SK-N-SH (cell line): ENCODE results near the gene IL17RB. TPM values are rescaled to one million over a fixed set of nuclear protein-coding genes. Genes with fewer than 3 reads are reported as not detected.

ENCODE experiments used
- CTCF ChIA-PET: fragments of 300-600, 350-600 bp; formaldehyde crosslinking; extraction: SDS; loops from one replicate; lab custom pipeline; 2021; lab: Yijun Ruan, JAX
- POLR2A ChIA-PET: fragments of 350-600 bp; sonication (Branson Sonifier 250); formaldehyde crosslinking; extraction: SDS; loops from one replicate; lab custom pipeline; 2020; ENCODE audit warnings: antibody characterized with exemption, inconsistent platforms; lab: Yijun Ruan, JAX
- DNase-seq: peaks from one replicate; pipeline ENCODE4 v3.0.0; 2012
- H2AFZ ChIP-seq: fragments of 200-600 bp; sonication (generic); 2 replicates; pipeline ENCODE4 v1.8.1; 2016; ENCODE audit warnings: antibody characterized with exemption, mild to moderate bottlenecking, low read depth
- H3F3A ChIP-seq: fragments of 200-600 bp; sonication (generic); replicated peaks from 2 replicates; pipeline ENCODE3; 2016; ENCODE audit warnings: antibody characterized with exemption, mild to moderate bottlenecking; ENCODE audit not compliant: insufficient read depth
- H3K27ac ChIP-seq, 2 experiments: fragments of 200-500 bp in 1 of 2; fragments of 200-600 bp in 1 of 2; sonication (Bioruptor generic) in 1 of 2; sonication (generic), shearing (Covaris generic) in 1 of 2; 2 replicates each; pipeline versions ENCODE4 v1.5.1 to v1.6.1; 2014 to 2016; ENCODE audit warnings: low read depth in 2 of 2, inconsistent platforms in 1 of 2, low read length in 1 of 2, mild to moderate bottlenecking in 1 of 2, mixed read lengths in 1 of 2
- H3K27me3 ChIP-seq: fragments of 200-600 bp; sonication (generic), shearing (Covaris generic); 2 replicates; pipeline ENCODE4 v1.6.1; 2016; ENCODE audit warnings: mixed run types; ENCODE audit not compliant: insufficient read depth
- H3K36me3 ChIP-seq, 2 experiments: fragments of 200-500 bp in 1 of 2; fragments of 200-600 bp in 1 of 2; sonication (Bioruptor generic) in 1 of 2; sonication (generic) in 1 of 2; replicated peaks in 1 of 2; 2 replicates each; pipeline versions ENCODE3 to v1.5.1; 2014 to 2016; ENCODE audit warnings: low read length in 1 of 2, mild to moderate bottlenecking in 1 of 2; ENCODE audit not compliant: insufficient read depth in 2 of 2, control insufficient read depth in 1 of 2
- H3K4me1 ChIP-seq, 2 experiments: fragments of 200-500 bp in 1 of 2; fragments of 200-600 bp in 1 of 2; sonication (Bioruptor generic) in 1 of 2; sonication (generic), shearing (Covaris generic) in 1 of 2; 2 replicates each; pipeline versions ENCODE4 v1.5.1 to v1.6.1; 2014 to 2016; ENCODE audit warnings: low read depth in 1 of 2, low read length in 1 of 2, mixed run types in 1 of 2; ENCODE audit not compliant: insufficient read depth in 2 of 2, control insufficient read depth in 1 of 2
- H3K4me2 ChIP-seq: fragments of 200-600 bp; sonication (generic), shearing (Covaris generic); 2 replicates; pipeline ENCODE4 v1.6.1; 2017; ENCODE audit warnings: mixed run types
- H3K4me3 ChIP-seq, 2 experiments: fragments of 200-500 bp in 1 of 2; fragments of 200-600 bp in 1 of 2; sonication (Bioruptor generic) in 1 of 2; sonication (generic), shearing (Covaris generic) in 1 of 2; 2 replicates each; pipeline versions ENCODE4 v1.5.1 to v1.8.1; 2014 to 2016; ENCODE audit warnings: low read depth in 2 of 2, inconsistent platforms in 1 of 2, low read length in 1 of 2, mild to moderate bottlenecking in 1 of 2, mixed read lengths in 1 of 2, moderate library complexity in 1 of 2
- H3K79me2 ChIP-seq: fragments of 200-600 bp; sonication (generic); 2 replicates; pipeline ENCODE4 v1.8.1; 2017; ENCODE audit warnings: mild to moderate bottlenecking; ENCODE audit not compliant: insufficient read depth
- H3K9ac ChIP-seq: fragments of 200-600 bp; sonication (generic); 2 replicates; pipeline ENCODE4 v1.6.1; 2017; ENCODE audit warnings: mixed run types
- H3K9me2 ChIP-seq: fragments of 200-600 bp; sonication (generic); 2 replicates; pipeline ENCODE4 v1.6.1; 2017; ENCODE audit warnings: mixed run types
- H3K9me3 ChIP-seq: fragments of 200-600 bp; sonication (generic); 2 replicates; pipeline ENCODE4 v1.6.1; 2017; ENCODE audit warnings: mixed run types, mild to moderate bottlenecking, moderate library complexity
- H4K20me1 ChIP-seq: fragments of 200-600 bp; sonication (generic); 2 replicates; pipeline ENCODE4 v1.6.1; 2017; ENCODE audit warnings: mild to moderate bottlenecking, mixed run types; ENCODE audit not compliant: insufficient read depth
- CTCF ChIP-seq: fragments of 200-600 bp; sonication (generic); IDR thresholded peaks from 2 replicates; pipeline ENCODE4 v1.6.1; 2017; ENCODE audit warnings: antibody characterized with exemption, mild to moderate bottlenecking, moderate library complexity
- EZH2phosphoT487 ChIP-seq: fragments of 200-600 bp; sonication (generic); IDR thresholded peaks from 2 replicates; pipeline ENCODE4 v1.6.1; 2017; ENCODE audit warnings: low read depth, mixed run types, mild to moderate bottlenecking, antibody characterized with exemption, moderate library complexity, borderline replicate concordance
- FOXM1 ChIP-seq: IDR thresholded peaks from 2 replicates; pipeline ENCODE4 v1.4.0; 2012; ENCODE audit warnings: low read depth, mild to moderate bottlenecking
- GABPA ChIP-seq: IDR thresholded peaks from 2 replicates; pipeline ENCODE4 v1.4.0; 2012; ENCODE audit warnings: low read depth, mild to moderate bottlenecking
- GATA2 ChIP-seq: sonication (generic); formaldehyde crosslinking; IDR thresholded peaks from 2 replicates; pipeline ENCODE4 v1.5.0; 2020; ENCODE audit warnings: mild to moderate bottlenecking, missing genetic modification reagents
- NRF1 ChIP-seq: IDR thresholded peaks from 2 replicates; pipeline ENCODE4 v1.6.1; 2012; ENCODE audit warnings: low read depth, mild to moderate bottlenecking, low read length
- RAD21 ChIP-seq: IDR thresholded peaks from 2 replicates; pipeline ENCODE4 v1.6.1; 2012; ENCODE audit warnings: mild to moderate bottlenecking, low read length
- USF1 ChIP-seq: IDR thresholded peaks from 2 replicates; pipeline ENCODE4 v1.4.0; 2012; ENCODE audit warnings: low read depth, borderline replicate concordance
- USF2 ChIP-seq: fragments of 150-350 bp; IDR thresholded peaks from 2 replicates; pipeline ENCODE4 v1.6.1; 2017; ENCODE audit warnings: antibody characterized with exemption, low read length, low read depth, borderline replicate concordance
- WGBS: methylation state at CpG from one replicate; pipeline ENCODE4 v1.1.6; 2017; ENCODE audit warnings: low lambda C conversion rate; 5-methylcytosine and 5-hydroxymethylcytosine counted together
- polyA plus RNA-seq, 3 experiments: library from polyadenylated mRNA; depleted of rRNA; stranded (reverse); fragments of >200 nt; gene quantifications; 2 replicates each; pipeline ENCODE4 v1.2.3, GENCODE V29; 2012

IL17RB gene
- polyA plus RNA-seq, 1 of the 3 experiments (the other 2 are of a cell fraction): 0.10 TPM

GRCh38 chr3:53902067-53902466 lies 55.7 kb downstream of the IL17RB start:
- 25% methylated on average over 1 of the region's 1 CpG for WGBS
- H3K27me3 ChIP-seq: peaks cover 7% of the 10 kb centered on the region; the same call in 1 of the 2 replicates
- H3K36me3 ChIP-seq: no peaks in the 10 kb centered on the region
- CTCF ChIA-PET: no interaction called here
- POLR2A ChIA-PET: no interaction called here
- H2AFZ ChIP-seq: no peak overlapping the region
- H3K4me2 ChIP-seq: no peak overlapping the region
- no peaks in the 10 kb centered on the region for H3F3A ChIP-seq
- H3K9me2 ChIP-seq: no peaks in the 10 kb centered on the region
- H3K9ac ChIP-seq: no peak overlapping the region
- H4K20me1 ChIP-seq: no peaks in the 10 kb centered on the region
- no peaks in the 10 kb centered on the region for H3K79me2 ChIP-seq
- no peak overlapping the region for H3K27ac ChIP-seq
- no peaks in the 10 kb centered on the region for H3K4me1 ChIP-seq
- no peak for DNase-seq
- no peaks in the 10 kb centered on the region for H3K9me3 ChIP-seq
- H3K4me3 ChIP-seq: no peak overlapping the region
- TF ChIP-seq GATA2 (CRISPR knock-in tag) (no peak), USF1 (no peak), USF2 (no peak), FOXM1 (no peak), CTCF (no peak), NRF1 (no peak)

- 40% methylated on average over 5 of the region's 5 CpGs for WGBS
- TF ChIP-seq EZH2phosphoT487 (no peak), RAD21 (no peak), GATA2 (CRISPR knock-in tag) (no peak), GABPA (no peak)
- TF ChIP-seq, all 33 proteins: peak for 0
- peaks cover under 1% of the 10 kb centered on the region; the same call in 1 of the 2 replicates for H3K27me3 ChIP-seq
- no peak overlapping the region for H3K9ac ChIP-seq
- no peak overlapping the region for H3K4me2 ChIP-seq
- no peaks in the 10 kb centered on the region for H3K36me3 ChIP-seq
- no peaks in the 10 kb centered on the region for H3F3A ChIP-seq
- no peak for DNase-seq
- H3K9me2 ChIP-seq: no peaks in the 10 kb centered on the region
- H3K27ac ChIP-seq: no peak overlapping the region
- H3K4me1 ChIP-seq: no peaks in the 10 kb centered on the region
- no peaks in the 10 kb centered on the region for H3K79me2 ChIP-seq
- CTCF ChIA-PET: no interaction called here
- POLR2A ChIA-PET: no interaction called here
- no peak overlapping the region for H2AFZ ChIP-seq
- H3K9me3 ChIP-seq: no peaks in the 10 kb centered on the region
- H3K4me3 ChIP-seq: no peak overlapping the region
- H4K20me1 ChIP-seq: no peaks in the 10 kb centered on the region
Measured at GRCh38 chr3:53902711-53903110, 56.3 kb downstream of the IL17RB start.
